Naive thymus-derived CD4-positive, alpha-beta T cell (primary cell): ENCODE data around the gene CAMK2D. TPM values are rescaled to one million over a fixed set of nuclear protein-coding genes. Genes with fewer than 3 reads are reported as not detected.

Experiments used
- ATAC-seq: fragments of 150-1000 bp; cut with Tn5 transposase; 2 replicates; pipeline ENCODE4 v1.10.0; 2021; ENCODE audit warnings: mild to moderate bottlenecking, moderate library complexity
- CTCF ChIA-PET: fragments of 350-600 bp; sonication (Branson Sonifier 250); formaldehyde crosslinking; loops from one replicate; lab custom pipeline; 2021; ENCODE audit warnings: antibody characterized with exemption; lab: Charles Lee
- POLR2A ChIA-PET: fragments of 350-600 bp; sonication (Branson Sonifier 250); formaldehyde crosslinking; loops from one replicate; lab custom pipeline; 2021; ENCODE audit warnings: antibody characterized with exemption, inconsistent platforms; lab: Charles Lee
- DNase-seq, 9 donors: peaks; one replicate each; pipeline versions ENCODE4 v3.0.0 to v3.0.0-alpha.2; 2020 to 2022; ENCODE audit warnings: mixed read lengths in 1 of 9
- H3K27ac ChIP-seq: one replicate; pipeline ENCODE4 v1.7.0; 2013; ENCODE audit warnings: mild to moderate bottlenecking, low read depth, low read length, moderate library complexity
- H3K27me3 ChIP-seq, 2 donors: one replicate each; pipeline ENCODE4 v1.7.0; 2013; ENCODE audit warnings: low read length in 2 of 2, mild to moderate bottlenecking in 2 of 2, moderate library complexity in 2 of 2; ENCODE audit not compliant: control insufficient read depth in 2 of 2, insufficient read depth in 2 of 2
- H3K36me3 ChIP-seq, 3 experiments: 1 replicate in 2 of 3; 2 replicates in 1 of 3; pipeline ENCODE4 v1.7.0; 2013; ENCODE audit warnings: low read length in 3 of 3, mild to moderate bottlenecking in 3 of 3, moderate library complexity in 1 of 3; ENCODE audit not compliant: insufficient read depth in 3 of 3, control insufficient read depth in 2 of 3
- H3K4me1 ChIP-seq, 2 donors: one replicate each; pipeline ENCODE4 v1.7.0; 2013; ENCODE audit warnings: low read length in 2 of 2, mild to moderate bottlenecking in 2 of 2, moderate library complexity in 1 of 2; ENCODE audit not compliant: control insufficient read depth in 2 of 2, insufficient read depth in 2 of 2
- H3K4me3 ChIP-seq: 2 replicates; pipeline ENCODE4 v1.7.0; 2013; ENCODE audit warnings: mild to moderate bottlenecking, low read length
- H3K9me3 ChIP-seq, 3 experiments: 1 replicate in 2 of 3; 2 replicates in 1 of 3; pipeline ENCODE4 v1.7.0; 2013; ENCODE audit warnings: low read length in 3 of 3; ENCODE audit not compliant: control insufficient read depth in 2 of 3
- H3K27ac Mint-ChIP-seq, 9 donors: one replicate each; pipeline ENCODE4 v1.8.0; 2020 to 2022; ENCODE audit warnings: mixed read lengths in 9 of 9, mild to moderate bottlenecking in 8 of 9, moderate library complexity in 5 of 9, inconsistent platforms in 2 of 9
- H3K27me3 Mint-ChIP-seq, 5 donors: one replicate each; pipeline ENCODE4 v1.8.0; 2021 to 2022; ENCODE audit warnings: mixed read lengths in 5 of 5, mild to moderate bottlenecking in 1 of 5
- H3K36me3 Mint-ChIP-seq, 5 donors: one replicate each; pipeline ENCODE4 v1.8.0; 2020 to 2022; ENCODE audit warnings: mixed read lengths in 5 of 5, mild to moderate bottlenecking in 3 of 5, inconsistent platforms in 1 of 5
- H3K4me1 Mint-ChIP-seq, 7 donors: one replicate each; pipeline ENCODE4 v1.8.0; 2020 to 2022; ENCODE audit warnings: mixed read lengths in 7 of 7, mild to moderate bottlenecking in 3 of 7, inconsistent platforms in 1 of 7
- H3K4me3 Mint-ChIP-seq, 10 donors: one replicate each; pipeline ENCODE4 v1.8.0; 2020 to 2022; ENCODE audit warnings: mild to moderate bottlenecking in 10 of 10, mixed read lengths in 10 of 10, moderate library complexity in 6 of 10, inconsistent platforms in 2 of 10
- H3K9me3 Mint-ChIP-seq, 11 donors: one replicate each; pipeline ENCODE4 v1.8.0; 2020 to 2022; ENCODE audit warnings: mixed read lengths in 11 of 11, mild to moderate bottlenecking in 4 of 11, inconsistent platforms in 1 of 11, moderate library complexity in 1 of 11
- intact Hi-C, 2 donors: fragments of 100-400 bp; cut with micrococcal nuclease; formaldehyde crosslinking; loops; one replicate each; pipeline ENCODE4 v1.15.1; 2023
- polyA plus RNA-seq, 2 donors: library from polyadenylated mRNA; unstranded; fragments of 300-500 nt; fragmentation: Illumina TruSeq; gene quantifications; one replicate each; pipeline ENCODE4 v1.2.3, GENCODE V29; 2021
- total RNA-seq, 6 experiments: library from RNA in 5 of 6; stranded (reverse) in 5 of 6; gene quantifications; 1 replicate in 5 of 6; 2 replicates in 1 of 6; pipeline ENCODE4 v1.2.3 and lab custom pipeline; 2021 to 2026

Gene CAMK2D
- total and polyA plus RNA-seq, 7 experiments from 2014 or later = 13.5 to 41.2 (median 36.1) TPM

GRCh38 chr4:113410686-113411085, 350.9 kb downstream of the CAMK2D start:
- H3K27ac Mint-ChIP-seq = no peak overlapping the region

GRCh38 chr4:113409181-113409580, 352.4 kb downstream of the CAMK2D start:
- intact Hi-C loops = no loop called here
- no peak for ATAC-seq
- Histone ChIP-seq H3K9me3 (no peaks in the 10 kb centered on the region), H3K27ac (no peak overlapping the region), H3K4me1 (no peaks in the 10 kb centered on the region), H3K4me3 (no peak overlapping the region), H3K36me3 (no peaks in the 10 kb centered on the region), H3K27me3 (no peaks in the 10 kb centered on the region)
- H3K4me1 Mint-ChIP-seq = peaks cover 0 to 6% (median 0%) of the 10 kb centered on the region in 7 donors
- H3K4me3 Mint-ChIP-seq = no peak overlapping the region
- no peaks in the 10 kb centered on the region for H3K9me3 Mint-ChIP-seq
- H3K27me3 Mint-ChIP-seq = peaks cover 0 to 19% (median 3%) of the 10 kb centered on the region in 5 donors
- no peaks in the 10 kb centered on the region for H3K36me3 Mint-ChIP-seq
- ChIA-PET CTCF (no interaction called here), POLR2A (no interaction called here)
- DNase-seq = no peak
- H3K27ac Mint-ChIP-seq = peak overlapping the region in 1 of 9 donors; percentile 2

More at GRCh38 chr4:113410686-113411085, 350.9 kb downstream of the CAMK2D start:
- no peak overlapping the region for H3K27ac ChIP-seq
- H3K4me1 ChIP-seq = no peaks in the 10 kb centered on the region
- H3K9me3 ChIP-seq = no peaks in the 10 kb centered on the region
- intact Hi-C loops = no loop called here
- no peaks in the 10 kb centered on the region for H3K36me3 Mint-ChIP-seq
- ATAC-seq (no peak), DNase-seq (no peak)
- peaks cover 0 to 6% (median 0%) of the 10 kb centered on the region in 7 donors for H3K4me1 Mint-ChIP-seq
- peaks cover 0 to 19% (median 3%) of the 10 kb centered on the region in 5 donors for H3K27me3 Mint-ChIP-seq
- peaks cover 0 to 5% (median 0%) of the 10 kb centered on the region in 11 donors for H3K9me3 Mint-ChIP-seq
- CTCF ChIA-PET = no interaction called here
- H3K36me3 ChIP-seq = no peaks in the 10 kb centered on the region
- POLR2A ChIA-PET = no interaction called here
- H3K4me3 ChIP-seq = no peak overlapping the region
- H3K4me3 Mint-ChIP-seq = no peak overlapping the region
- H3K27me3 ChIP-seq = no peaks in the 10 kb centered on the region

- intact Hi-C loops = no loop called here
- Histone ChIP-seq H3K27ac (no peak overlapping the region), H3K4me1 (no peaks in the 10 kb centered on the region), H3K9me3 (no peaks in the 10 kb centered on the region), H3K27me3 (no peaks in the 10 kb centered on the region), H3K4me3 (no peak overlapping the region), H3K36me3 (no peaks in the 10 kb centered on the region)
- Mint-ChIP-seq H3K4me3 (no peak overlapping the region), H3K27ac (no peak overlapping the region), H3K36me3 (no peaks in the 10 kb centered on the region), H3K9me3 (no peaks in the 10 kb centered on the region), H3K27me3 (peaks cover 0 to 13% (median 4%) of the 10 kb centered on the region in 5 donors), H3K4me1 (peaks cover 0 to 6% (median 0%) of the 10 kb centered on the region in 7 donors)
- DNase-seq = no peak
- ChIA-PET CTCF (interaction anchor here (1.0 kb wide), 1 partner anchor 10 kb away, joined by 3 read pairs; no protein-coding TSS in a partner anchor), POLR2A (no interaction called here)
- no peak for ATAC-seq
These were observed 354.1 kb downstream of the CAMK2D start for GRCh38 chr4:113407409-113407808.

- Histone ChIP-seq H3K9me3 (no peaks in the 10 kb centered on the region), H3K36me3 (no peaks in the 10 kb centered on the region), H3K4me3 (no peak overlapping the region), H3K27me3 (no peaks in the 10 kb centered on the region), H3K4me1 (no peaks in the 10 kb centered on the region), H3K27ac (no peak overlapping the region)
- Mint-ChIP-seq H3K4me1 (peaks cover 0 to 6% (median 0%) of the 10 kb centered on the region in 7 donors), H3K4me3 (no peak overlapping the region), H3K36me3 (no peaks in the 10 kb centered on the region), H3K27ac (no peak overlapping the region), H3K27me3 (peaks cover 0 to 7% (median 2%) of the 10 kb centered on the region in 5 donors), H3K9me3 (no peaks in the 10 kb centered on the region)
- intact Hi-C loops = no loop called here
- ChIA-PET POLR2A (no interaction called here), CTCF (no interaction called here)
- ATAC-seq (no peak), DNase-seq (no peak)
These were observed 354.9 kb downstream of the CAMK2D start for GRCh38 chr4:113406723-113407016.

GRCh38 chr4:113405874-113406722, 355.4 kb downstream of the CAMK2D start:
- ChIA-PET POLR2A (no interaction called here), CTCF (no interaction called here)
- peaks cover 0 to 7% (median 0%) of the 10 kb centered on the region in 5 donors for H3K27me3 Mint-ChIP-seq

GRCh38 chr4:113404841-113405240, 356.7 kb downstream of the CAMK2D start:
- no peak overlapping the region for H3K4me3 Mint-ChIP-seq
- Histone ChIP-seq H3K4me3 (no peak overlapping the region), H3K36me3 (no peaks in the 10 kb centered on the region), H3K27ac (no peak overlapping the region), H3K4me1 (no peaks in the 10 kb centered on the region), H3K27me3 (no peaks in the 10 kb centered on the region), H3K9me3 (no peaks in the 10 kb centered on the region)
- no peak for DNase-seq
- H3K36me3 Mint-ChIP-seq = no peaks in the 10 kb centered on the region
- ATAC-seq = no peak
- peaks cover 0 to 7% (median 0%) of the 10 kb centered on the region in 5 donors for H3K27me3 Mint-ChIP-seq
- no peaks in the 10 kb centered on the region for H3K9me3 Mint-ChIP-seq
- intact Hi-C loops = no loop called here
- no peak overlapping the region for H3K27ac Mint-ChIP-seq
- ChIA-PET CTCF (interaction anchor here (1.5 kb wide), 1 partner anchor 9 kb away, joined by 9 read pairs; no protein-coding TSS in a partner anchor), POLR2A (no interaction called here)
- H3K4me1 Mint-ChIP-seq = no peaks in the 10 kb centered on the region

More at GRCh38 chr4:113405874-113406722, 355.4 kb downstream of the CAMK2D start:
- H3K27me3 ChIP-seq = no peaks in the 10 kb centered on the region
- no peak for DNase-seq
- H3K36me3 ChIP-seq = no peaks in the 10 kb centered on the region
- no peak overlapping the region for H3K27ac ChIP-seq
- no peaks in the 10 kb centered on the region for H3K9me3 ChIP-seq
- ATAC-seq = no peak
- no peaks in the 10 kb centered on the region for H3K4me1 ChIP-seq
- intact Hi-C loops = no loop called here
- Mint-ChIP-seq H3K4me3 (no peak overlapping the region), H3K27ac (no peak overlapping the region), H3K4me1 (peaks cover 0 to 6% (median 0%) of the 10 kb centered on the region in 7 donors), H3K9me3 (no peaks in the 10 kb centered on the region), H3K36me3 (no peaks in the 10 kb centered on the region)
- no peak overlapping the region for H3K4me3 ChIP-seq
